HEK293T (cell line): ENCODE measurements around the gene ZFPM1.

Experiments used
- NFRKB ChIP-seq: fragments of 450-650 bp; IDR thresholded peaks from 2 replicates; pipeline ENCODE4 v1.6.1; 2016; ENCODE audit warnings: mild to moderate bottlenecking, moderate library complexity
- ZNF384 ChIP-seq: fragments of 450-650 bp; IDR thresholded peaks from 2 replicates; pipeline ENCODE4 v1.6.1; 2016

DNA sequence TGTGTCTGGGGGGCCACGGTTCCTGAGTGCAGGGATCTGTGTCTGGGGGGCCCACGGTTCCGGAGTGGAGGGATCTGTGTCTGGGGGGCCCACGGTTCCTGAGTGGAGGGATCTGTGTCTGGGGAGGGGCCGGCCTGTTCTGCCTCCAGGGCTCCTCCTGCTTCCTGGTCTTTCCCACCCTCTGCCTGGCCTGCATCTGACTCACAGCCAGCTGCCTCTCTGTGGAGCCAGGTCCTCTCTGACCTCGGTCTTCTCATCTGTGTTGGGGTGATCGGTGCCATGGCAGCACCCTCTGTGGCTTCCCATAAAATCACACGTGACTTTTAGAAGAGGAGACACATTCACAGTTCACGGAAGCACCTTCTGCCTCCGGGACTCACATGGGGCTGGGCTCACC lies 50.3 kb downstream of the ZFPM1 start:
- TF ChIP-seq ZNF384 (no peak), NFRKB (no peak)
